ENCODE data around the gene CD79B.

- TF ChIP-seq EZH2 (IDR thresholded peaks at IDR 0.05; ENCODE audit: insufficient read depth, poor library complexity, severe bottlenecking) (no peak), EZH2phosphoT487 (IDR thresholded peaks at IDR 0.05; ENCODE audit: insufficient read depth, low read depth) (no peak)
Measured at GRCh38 chr17:63911041-63911635, 21.0 kb downstream of the CD79B start, which contains the start of gene CSHL1.

Data from GM23248 (cell line).